H9 (cell line): ENCODE data around the gene HPCAL1. TPM values are rescaled to one million over a fixed set of nuclear protein-coding genes. Genes with fewer than 3 reads are reported as not detected.

Source experiments
- DNase-seq: peaks from one replicate; pipeline ENCODE4 v3.0.0-alpha.2; 2017
- H2AFZ ChIP-seq: one replicate; pipeline ENCODE4 v1.6.1; 2013; ENCODE audit warnings: mild to moderate bottlenecking, low read length, control low read depth, moderate library complexity
- H2AK5ac ChIP-seq: 2 replicates; pipeline ENCODE4 v1.6.1; 2013; ENCODE audit warnings: low read length, control low read depth, mixed read lengths; ENCODE audit not compliant: insufficient read length
- H2BK120ac ChIP-seq: one replicate; pipeline ENCODE4 v1.6.1; 2013; ENCODE audit warnings: low read depth, mild to moderate bottlenecking, low read length, control low read depth, inconsistent platforms; ENCODE audit not compliant: poor library complexity, severe bottlenecking
- H2BK12ac ChIP-seq: 2 replicates; pipeline ENCODE4 v1.6.1; 2013; ENCODE audit warnings: low read length, control low read depth, mixed read lengths, low read depth; ENCODE audit not compliant: insufficient read length
- H2BK15ac ChIP-seq: 2 replicates; pipeline ENCODE4 v1.6.1; 2013; ENCODE audit warnings: low read depth, low read length, control low read depth
- H2BK20ac ChIP-seq: one replicate; pipeline ENCODE4 v1.6.1; 2013; ENCODE audit warnings: low read depth, mild to moderate bottlenecking, low read length, control low read depth, inconsistent platforms; ENCODE audit not compliant: poor library complexity, severe bottlenecking
- H2BK5ac ChIP-seq: 2 replicates; pipeline ENCODE4 v1.6.1; 2013; ENCODE audit warnings: low read length, control low read depth, mixed read lengths; ENCODE audit not compliant: insufficient read length
- H3K14ac ChIP-seq: 2 replicates; pipeline ENCODE4 v1.6.1; 2013; ENCODE audit warnings: low read length, control low read depth; ENCODE audit not compliant: insufficient read depth
- H3K18ac ChIP-seq: 2 replicates; pipeline ENCODE4 v1.6.1; 2013; ENCODE audit warnings: low read depth, mild to moderate bottlenecking, mixed read lengths, low read length, control low read depth; ENCODE audit not compliant: insufficient read length
- H3K23ac ChIP-seq: 2 replicates; pipeline ENCODE4 v1.6.1; 2013; ENCODE audit warnings: low read length, control low read depth, mixed read lengths, low read depth; ENCODE audit not compliant: insufficient read length
- H3K23me2 ChIP-seq: 2 replicates; pipeline ENCODE4 v1.6.1; 2013; ENCODE audit warnings: low read depth, mild to moderate bottlenecking, mixed read lengths, low read length, control low read depth; ENCODE audit not compliant: insufficient read length, poor library complexity, severe bottlenecking
- H3K27ac ChIP-seq: 2 replicates; pipeline ENCODE4 v1.5.1; 2013; ENCODE audit warnings: low read length, control low read depth, mixed read lengths, low read depth; ENCODE audit not compliant: insufficient read length
- H3K27me3 ChIP-seq: 2 replicates; pipeline ENCODE4 v1.6.1; 2013; ENCODE audit warnings: low read length, control low read depth, inconsistent platforms; ENCODE audit not compliant: insufficient read depth
- H3K4ac ChIP-seq: 2 replicates; pipeline ENCODE4 v1.6.1; 2013; ENCODE audit warnings: low read depth, mild to moderate bottlenecking, control low read depth, inconsistent platforms, low read length, moderate library complexity
- H3K4me1 ChIP-seq: 2 replicates; pipeline ENCODE4 v1.6.1; 2013; ENCODE audit warnings: low read length, control low read depth, inconsistent platforms; ENCODE audit not compliant: insufficient read depth
- H3K4me2 ChIP-seq: 2 replicates; pipeline ENCODE4 v1.6.1; 2013; ENCODE audit warnings: low read length, control low read depth, mixed read lengths; ENCODE audit not compliant: insufficient read length, insufficient read depth
- H3K56ac ChIP-seq: 2 replicates; pipeline ENCODE4 v1.6.1; 2013; ENCODE audit warnings: low read depth, mild to moderate bottlenecking, mixed read lengths, low read length, control low read depth; ENCODE audit not compliant: insufficient read length
- H3K79me1 ChIP-seq: 2 replicates; pipeline ENCODE4 v1.6.1; 2013; ENCODE audit warnings: low read depth, mild to moderate bottlenecking, moderate library complexity, low read length, control low read depth, inconsistent platforms; ENCODE audit not compliant: insufficient read depth, poor library complexity, severe bottlenecking
- H3K79me2 ChIP-seq: 2 replicates; pipeline ENCODE4 v1.6.1; 2013; ENCODE audit warnings: low read length, control low read depth, inconsistent platforms; ENCODE audit not compliant: insufficient read depth
- H3K9ac ChIP-seq: 2 replicates; pipeline ENCODE4 v1.6.1; 2013; ENCODE audit warnings: low read length, control low read depth, mixed read lengths; ENCODE audit not compliant: insufficient read length; ENCODE audit errors: extremely low read depth
- H3K9me3 ChIP-seq: one replicate; pipeline ENCODE4 v1.6.1; 2013; ENCODE audit warnings: low read depth, low read length, inconsistent platforms; ENCODE audit not compliant: control insufficient read depth
- H3T11ph ChIP-seq: one replicate; pipeline ENCODE4 v1.6.1; 2013; ENCODE audit warnings: mild to moderate bottlenecking, low read length, control low read depth, inconsistent platforms
- H4K20me1 ChIP-seq: one replicate; pipeline ENCODE4 v1.6.1; 2013; ENCODE audit not compliant: control insufficient read depth, insufficient read length, insufficient read depth
- H4K5ac ChIP-seq: 2 replicates; pipeline ENCODE4 v1.6.1; 2013; ENCODE audit warnings: low read depth, mild to moderate bottlenecking, mixed read lengths, low read length, control low read depth; ENCODE audit not compliant: insufficient read length
- H4K8ac ChIP-seq: replicated peaks from 2 replicates; pipeline ENCODE4 v1.6.1; 2013; ENCODE audit warnings: low read length, control low read depth, mixed read lengths, low read depth; ENCODE audit not compliant: insufficient read length
- H4K91ac ChIP-seq: 2 replicates; pipeline ENCODE4 v1.6.1; 2013; ENCODE audit warnings: low read depth, mild to moderate bottlenecking, moderate library complexity, mixed read lengths, low read length, control low read depth; ENCODE audit not compliant: insufficient read length
- H3K27ac Mint-ChIP-seq, 3 experiments: 2 replicates in 2 of 3; 3 replicates in 1 of 3; pipeline ENCODE4 v1.8.0; 2020 to 2021; ENCODE audit warnings: mixed read lengths in 3 of 3, mild to moderate bottlenecking in 1 of 3, moderate library complexity in 1 of 3
- H3K27me3 Mint-ChIP-seq: 2 replicates; pipeline ENCODE4 v1.8.0; 2021; ENCODE audit warnings: low read depth, mild to moderate bottlenecking, moderate library complexity, mixed read lengths
- H3K36me3 Mint-ChIP-seq, 3 experiments: 2 replicates in 2 of 3; 3 replicates in 1 of 3; pipeline ENCODE4 v1.8.0; 2020 to 2021; ENCODE audit warnings: low read depth in 3 of 3, mixed read lengths in 3 of 3; ENCODE audit not compliant: insufficient read depth in 1 of 3
- H3K4me1 Mint-ChIP-seq, 2 experiments: 2 replicates each; pipeline ENCODE4 v1.8.0; 2020; ENCODE audit warnings: mixed read lengths in 2 of 2
- H3K4me3 Mint-ChIP-seq, 2 experiments: 2 replicates in 1 of 2; 3 replicates in 1 of 2; pipeline ENCODE4 v1.8.0; 2020 to 2021; ENCODE audit warnings: mild to moderate bottlenecking in 2 of 2, mixed read lengths in 2 of 2, moderate library complexity in 1 of 2
- H3K9me3 Mint-ChIP-seq, 2 experiments: 2 replicates in 1 of 2; 3 replicates in 1 of 2; pipeline ENCODE4 v1.8.0; 2020; ENCODE audit warnings: mild to moderate bottlenecking in 2 of 2, mixed read lengths in 2 of 2, moderate library complexity in 1 of 2
- WGBS: extraction: QIAGEN DNeasy Blood & Tissue Kit; methylation state at CpG from one replicate; pipeline ENCODE4 v1.1.7; 2013; ENCODE audit warnings: missing lambda C conversion rate, low lambda C conversion rate, mixed read lengths; ENCODE audit not compliant: insufficient read length; ENCODE audit errors: extremely low coverage; 5-methylcytosine and 5-hydroxymethylcytosine counted together
- total RNA-seq: library from RNA; stranded (reverse); gene quantifications from 2 replicates; pipeline ENCODE4 v1.2.1, GENCODE V29; 2021
- TF ChIP-seq, protein P1 (sequence below): fragments of 200-600 bp; sonication (generic); conservative IDR thresholded peaks from 3 replicates; pipeline ENCODE4 v1.8.0; 2021; ENCODE audit warnings: antibody characterized with exemption, mild to moderate bottlenecking

HPCAL1 gene
- total RNA-seq, 1 experiment from 2014 or later: 4.7 TPM

DNA sequence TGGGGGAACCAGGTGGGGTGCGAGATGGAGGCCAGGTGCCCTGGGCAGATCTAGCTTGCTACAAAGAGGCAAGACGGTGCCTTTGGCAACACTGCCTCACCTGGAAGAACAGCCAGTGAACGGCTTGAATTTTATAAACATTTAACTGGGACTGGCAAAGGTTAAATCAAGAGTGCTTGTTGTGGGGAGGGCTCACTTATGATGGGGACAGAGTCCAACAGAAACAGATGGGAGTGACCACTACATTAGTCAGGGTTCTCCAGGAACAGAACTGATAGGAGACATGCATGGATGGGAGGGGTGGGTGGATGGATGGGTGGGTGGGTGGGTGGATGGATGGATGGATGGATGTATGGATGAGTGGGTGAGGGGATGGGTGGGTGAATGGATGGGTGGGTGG lies 126.2 kb downstream of the HPCAL1 start:
- WGBS: no CpG with 5 or more reads among the region's 3 CpGs
- Histone ChIP-seq H3K4me1 (no peaks in the 10 kb centered on the region; the same call in 1 of the 2 replicates), H3K4me2 (no peak overlapping the region), H3K9me3 (no peaks in the 10 kb centered on the region), H2BK12ac (no peak overlapping the region), H4K91ac (no peak overlapping the region), H2BK15ac (no peak overlapping the region), H3K9ac (no peak overlapping the region), H4K5ac (no peak overlapping the region), H2BK5ac (no peak overlapping the region), H3K79me2 (no peaks in the 10 kb centered on the region), H2BK120ac (no peak overlapping the region), H3T11ph (no peak overlapping the region), H3K56ac (no peak overlapping the region), H2AFZ (no peak overlapping the region), H4K20me1 (no peaks in the 10 kb centered on the region), H3K23ac (no peak overlapping the region), H3K14ac (no peak overlapping the region), H3K18ac (no peak overlapping the region), H3K4ac (no peak overlapping the region), H4K8ac (no peak overlapping the region), H3K79me1 (no peaks in the 10 kb centered on the region), H3K27ac (no peak overlapping the region), H2AK5ac (no peak overlapping the region), H2BK20ac (no peak overlapping the region), H3K27me3 (no peaks in the 10 kb centered on the region), H3K23me2 (no peaks in the 10 kb centered on the region)
- H3K27ac Mint-ChIP-seq: no peak overlapping the region
- peaks cover 7 to 13% of the 10 kb centered on the region in 2 experiments; a peak in 3 of 4 replicates for H3K4me1 Mint-ChIP-seq
- no peaks in the 10 kb centered on the region for H3K36me3 Mint-ChIP-seq
- H3K27me3 Mint-ChIP-seq: peaks cover 13% of the 10 kb centered on the region
- H3K9me3 Mint-ChIP-seq: peaks cover 0 to 4% of the 10 kb centered on the region in 2 experiments; a peak in 1 of 5 replicates
- no peak for DNase-seq
- no peak overlapping the region for H3K4me3 Mint-ChIP-seq
- TF ChIP-seq, protein P1, sequence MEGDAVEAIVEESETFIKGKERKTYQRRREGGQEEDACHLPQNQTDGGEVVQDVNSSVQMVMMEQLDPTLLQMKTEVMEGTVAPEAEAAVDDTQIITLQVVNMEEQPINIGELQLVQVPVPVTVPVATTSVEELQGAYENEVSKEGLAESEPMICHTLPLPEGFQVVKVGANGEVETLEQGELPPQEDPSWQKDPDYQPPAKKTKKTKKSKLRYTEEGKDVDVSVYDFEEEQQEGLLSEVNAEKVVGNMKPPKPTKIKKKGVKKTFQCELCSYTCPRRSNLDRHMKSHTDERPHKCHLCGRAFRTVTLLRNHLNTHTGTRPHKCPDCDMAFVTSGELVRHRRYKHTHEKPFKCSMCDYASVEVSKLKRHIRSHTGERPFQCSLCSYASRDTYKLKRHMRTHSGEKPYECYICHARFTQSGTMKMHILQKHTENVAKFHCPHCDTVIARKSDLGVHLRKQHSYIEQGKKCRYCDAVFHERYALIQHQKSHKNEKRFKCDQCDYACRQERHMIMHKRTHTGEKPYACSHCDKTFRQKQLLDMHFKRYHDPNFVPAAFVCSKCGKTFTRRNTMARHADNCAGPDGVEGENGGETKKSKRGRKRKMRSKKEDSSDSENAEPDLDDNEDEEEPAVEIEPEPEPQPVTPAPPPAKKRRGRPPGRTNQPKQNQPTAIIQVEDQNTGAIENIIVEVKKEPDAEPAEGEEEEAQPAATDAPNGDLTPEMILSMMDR: no peak
